Stimulated activated CD4-positive, alpha-beta T cell treated with anti-CD3 and anti-CD28 coated beads, Interleukin-12 subunit alpha, Interleukin-12 subunit beta, amount 100 ng/mL, for 48 hours (primary cell): ENCODE results near the gene PDLIM3.
"Not testable (repeated sequence)": the region's sequence is repeated elsewhere in the genome, so short reads cannot be mapped to it uniquely, and the experiment has no call there.

Experiments used
- DNase-seq, 3 donors: peaks; one replicate each; pipeline ENCODE4 v3.0.0-alpha.2; 2020; ENCODE audit warnings: low read depth in 2 of 3, low spot score in 1 of 3

Gene PDLIM3

GRCh38 chr4:185554365-185555126 is 19.2 kb upstream of the PDLIM3 start:
- DNase-seq, result no peak

GRCh38 chr4:185552254-185552653 is 16.9 kb upstream of the PDLIM3 start:
- DNase-seq, result no peak

DNA sequence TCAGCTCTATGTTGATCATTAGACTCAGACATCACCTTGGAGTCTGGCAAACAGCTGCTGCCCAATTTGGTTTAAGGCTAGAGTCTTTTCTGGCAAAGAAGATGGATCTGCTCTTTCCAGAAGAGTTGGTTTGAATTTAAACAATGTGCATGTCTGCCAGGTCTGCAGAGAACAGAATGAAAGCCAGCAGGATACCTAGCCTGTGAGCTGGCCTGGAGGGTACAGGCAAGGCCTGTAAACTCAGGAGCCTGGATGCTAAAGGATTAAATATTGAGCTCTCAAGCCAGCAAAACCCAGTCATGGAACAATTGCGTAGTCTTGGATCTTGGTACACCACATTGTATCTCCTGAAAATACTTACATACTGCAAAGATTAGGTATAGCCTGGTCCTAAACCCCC is 15.6 kb upstream of the PDLIM3 start:
- no peak for DNase-seq

DNA sequence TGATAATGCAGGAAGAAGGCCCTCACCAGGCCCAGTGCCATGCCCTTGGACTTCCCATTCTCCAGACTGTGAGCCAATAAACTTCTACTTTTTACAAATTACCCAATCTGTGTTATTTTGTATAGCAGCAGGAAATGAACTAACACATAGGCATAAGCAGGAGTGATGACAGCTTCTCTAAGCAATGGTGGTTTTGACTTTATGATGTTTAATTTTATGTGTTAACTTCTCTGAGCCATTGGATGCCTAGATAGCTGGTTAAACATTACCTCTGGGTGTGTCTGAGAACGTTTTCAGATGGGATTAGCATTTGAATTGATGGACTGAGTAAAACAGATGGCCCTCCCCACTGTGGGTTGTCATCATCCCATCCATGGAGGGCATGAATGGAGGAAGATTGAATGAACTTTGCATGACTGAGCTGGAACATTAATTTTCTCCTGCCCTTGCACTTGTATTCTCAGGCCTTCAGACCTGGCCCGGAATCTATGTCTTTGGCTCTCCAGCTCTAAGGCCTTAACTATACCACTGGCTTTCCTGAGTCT is 13.9 kb upstream of the PDLIM3 start:
- no peak for DNase-seq

DNA sequence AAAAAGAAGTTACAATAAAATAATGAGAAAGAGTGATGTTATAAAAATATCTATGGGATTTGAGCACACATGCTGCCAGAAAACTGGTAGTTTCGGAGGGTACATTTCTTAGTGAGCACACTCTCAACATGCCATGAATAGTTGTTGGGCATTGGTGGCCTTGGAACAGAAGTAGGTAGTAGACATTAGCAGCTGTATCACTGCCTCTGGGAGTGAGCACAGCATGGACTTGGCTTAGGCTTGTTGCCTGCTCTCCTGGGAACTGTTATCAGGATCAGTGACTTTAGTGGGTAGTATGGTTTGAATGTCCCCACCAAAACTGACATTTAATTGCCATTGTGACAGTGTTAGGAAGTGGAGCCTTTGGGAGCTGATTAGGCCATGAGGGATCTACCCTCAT is 13.3 kb upstream of the PDLIM3 start:
- no peak for DNase-seq

- DNase-seq, result no peak
Observed at GRCh38 chr4:185546335-185546734, 11.0 kb upstream of the PDLIM3 start.

DNA sequence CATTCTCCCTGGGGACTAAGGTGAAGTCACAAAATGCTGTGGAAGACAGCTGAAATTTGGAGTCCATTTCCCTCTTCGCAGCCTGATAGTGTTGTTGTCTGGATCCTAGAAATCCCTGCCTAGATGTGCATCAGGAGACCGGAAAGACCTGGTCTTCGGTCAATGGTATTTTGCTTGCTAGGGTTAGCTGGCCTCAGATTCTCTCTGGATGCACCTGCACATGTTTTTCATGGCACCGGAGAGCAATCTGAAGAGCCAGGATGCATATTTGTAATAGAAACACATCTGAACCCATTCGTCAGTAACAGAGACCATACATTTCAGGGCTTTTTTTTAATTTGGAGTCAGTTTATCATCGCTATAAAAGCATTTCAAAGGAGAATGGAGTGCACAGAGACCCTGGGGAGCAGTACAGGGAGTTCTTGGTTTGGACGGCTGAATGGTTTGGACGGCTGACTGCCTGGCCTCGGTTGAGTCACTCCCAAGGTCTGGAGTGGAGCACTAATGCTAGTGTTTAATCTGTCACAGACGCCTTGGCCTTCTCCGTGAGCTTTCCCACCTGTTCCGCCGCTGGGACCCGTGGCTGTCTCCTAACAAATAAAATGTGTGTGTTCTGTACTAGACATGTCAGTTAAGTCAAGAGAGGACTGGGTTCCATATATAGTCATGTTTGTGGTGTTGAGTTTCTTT is 7.5 kb upstream of the PDLIM3 start:
- DNase-seq, result no peak

GRCh38 chr4:185541251-185541727 is 6.0 kb upstream of the PDLIM3 start:
- DNase-seq, result no peak

DNA sequence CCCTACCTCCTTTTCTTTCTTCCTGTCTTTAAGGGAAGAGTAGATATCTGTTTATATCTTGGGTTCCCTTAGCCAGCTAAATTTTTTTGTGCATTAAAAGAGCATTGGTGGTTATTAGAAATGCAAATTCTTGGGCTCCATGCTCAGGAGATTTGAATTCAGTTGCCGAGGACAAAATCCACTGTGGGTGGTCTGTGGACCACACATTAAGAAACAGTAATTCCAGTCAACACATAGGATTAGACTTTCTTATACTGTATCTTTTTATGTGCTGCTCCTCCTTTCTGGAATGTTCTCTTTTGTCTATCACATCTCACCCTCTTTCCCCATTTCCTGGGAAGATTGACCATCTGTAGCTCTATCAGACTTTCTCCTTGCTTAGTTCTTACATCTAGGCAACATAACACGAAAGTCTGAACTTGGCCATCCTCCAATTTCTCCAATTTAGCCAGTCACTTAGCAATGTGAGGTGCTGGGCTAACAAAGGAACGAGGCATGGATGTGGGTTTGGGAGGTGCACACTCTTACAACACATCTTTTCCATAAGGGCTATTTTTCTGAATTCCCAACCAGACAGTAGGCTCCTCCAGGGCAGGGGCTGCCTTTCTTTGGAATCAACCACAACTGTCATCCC is 5.3 kb upstream of the PDLIM3 start:
- no peak for DNase-seq

DNA sequence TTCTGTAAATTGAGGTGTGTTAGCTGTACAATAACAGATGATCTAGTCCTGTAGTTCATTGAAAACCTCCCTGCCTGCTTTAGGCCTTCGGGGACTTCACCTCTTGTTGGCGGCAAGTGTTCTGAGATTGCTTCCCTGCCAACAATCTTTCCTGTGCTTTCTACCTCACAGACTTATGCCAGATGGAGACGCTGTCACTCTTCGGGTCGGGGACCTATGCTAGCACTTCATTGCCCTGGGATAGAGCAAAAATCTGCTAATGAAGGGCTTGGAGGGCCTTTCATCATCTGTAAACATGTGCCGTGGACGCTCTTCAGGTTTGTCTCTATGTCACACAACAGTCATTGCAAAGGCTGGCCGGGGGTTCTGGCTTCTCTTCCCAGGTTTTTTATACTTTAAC is 4.7 kb upstream of the PDLIM3 start:
- DNase-seq, result no peak

DNA sequence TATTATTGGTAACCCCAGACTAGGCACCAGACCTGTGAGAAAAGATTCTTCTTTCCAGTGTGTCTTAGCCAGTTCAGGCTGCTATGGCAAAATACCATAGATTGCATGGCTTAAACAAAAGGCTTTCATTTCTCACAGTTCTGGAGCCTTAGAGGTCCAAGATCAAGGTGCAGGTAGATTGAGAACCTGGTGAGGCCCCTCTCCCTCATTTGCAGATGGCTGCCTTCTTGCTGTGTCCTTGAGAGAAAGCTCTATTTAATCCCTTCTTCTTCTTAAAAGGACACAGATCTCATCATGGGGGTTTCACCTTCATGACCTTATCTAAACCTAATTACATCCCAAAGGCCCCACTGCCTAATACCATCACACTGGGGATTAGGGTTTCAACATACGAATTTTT is 3.5 kb upstream of the PDLIM3 start:
- DNase-seq, result no peak

DNA sequence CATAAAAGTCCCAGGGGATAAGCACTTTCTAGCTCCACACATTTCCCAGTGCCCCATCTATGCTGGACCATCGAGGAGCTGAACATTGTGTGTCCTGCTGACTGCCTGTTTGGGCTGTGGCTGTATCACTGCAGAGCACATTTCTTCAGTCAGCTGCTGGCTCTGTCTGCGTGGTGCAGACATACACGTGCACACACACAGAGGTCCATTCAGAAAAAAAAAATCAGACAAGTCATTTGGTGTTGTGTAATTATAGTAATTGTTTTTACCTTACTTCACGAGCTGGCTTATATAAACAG is 1.1 kb upstream of the PDLIM3 start:
- DNase-seq, result no peak

DNA sequence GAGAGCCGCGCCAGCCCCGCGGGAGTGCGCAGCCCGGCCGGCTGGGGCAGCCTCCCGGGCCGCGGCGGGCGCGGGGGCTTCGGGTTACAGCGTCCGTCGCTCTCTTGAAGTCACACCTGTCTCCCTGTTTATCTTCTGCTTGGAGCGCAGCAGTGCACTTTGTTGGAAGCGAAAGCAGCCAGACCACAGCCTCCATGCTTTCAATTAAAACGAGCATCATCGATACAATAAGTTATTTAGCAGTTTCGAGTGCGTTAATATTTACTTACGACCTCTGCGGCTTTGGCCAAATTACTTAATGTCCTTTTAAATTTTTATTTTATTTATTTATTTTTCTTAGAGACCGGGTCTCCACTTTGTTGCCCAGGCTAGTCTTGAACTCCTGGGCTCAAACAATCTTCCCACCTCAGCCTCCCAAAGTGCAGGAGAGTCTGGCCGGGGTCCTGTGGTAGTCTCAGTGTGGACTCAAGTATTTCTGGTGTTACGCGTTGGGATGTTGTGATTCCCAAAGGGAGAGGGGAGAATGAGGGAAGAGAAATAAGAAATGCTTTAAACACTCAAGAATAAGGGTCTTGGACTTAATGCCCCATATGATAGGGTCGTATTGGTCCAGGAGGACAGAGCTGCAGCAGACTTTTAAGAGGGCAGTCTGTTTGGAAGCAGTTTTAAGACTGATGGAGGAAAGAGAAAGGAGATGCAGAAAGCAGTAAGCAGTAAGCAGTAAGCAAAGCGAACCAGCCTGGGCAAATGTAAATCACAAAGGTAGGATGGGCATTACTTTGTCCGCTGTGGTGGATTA is 504 bp upstream of the PDLIM3 start:
- DNase-seq, result no peak

DNA sequence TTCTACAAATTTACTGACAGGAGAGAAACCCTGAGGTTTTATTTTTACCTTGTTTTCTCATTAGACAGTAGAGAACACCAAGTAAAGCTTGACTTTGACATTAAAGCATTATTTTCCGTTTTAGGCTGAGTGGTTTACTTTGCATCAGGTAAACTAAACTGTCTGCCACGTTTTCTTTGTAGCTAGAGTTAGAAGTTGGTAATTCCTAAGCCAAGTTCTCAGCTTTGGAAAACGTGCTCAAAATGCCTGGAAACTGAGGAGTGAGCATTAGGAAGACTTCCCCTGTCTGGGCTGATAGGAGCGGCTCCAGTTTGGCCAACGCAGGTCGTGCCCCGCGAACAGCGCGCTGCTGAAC is 819 bp downstream of the PDLIM3 start:
- DNase-seq, result no peak

DNA sequence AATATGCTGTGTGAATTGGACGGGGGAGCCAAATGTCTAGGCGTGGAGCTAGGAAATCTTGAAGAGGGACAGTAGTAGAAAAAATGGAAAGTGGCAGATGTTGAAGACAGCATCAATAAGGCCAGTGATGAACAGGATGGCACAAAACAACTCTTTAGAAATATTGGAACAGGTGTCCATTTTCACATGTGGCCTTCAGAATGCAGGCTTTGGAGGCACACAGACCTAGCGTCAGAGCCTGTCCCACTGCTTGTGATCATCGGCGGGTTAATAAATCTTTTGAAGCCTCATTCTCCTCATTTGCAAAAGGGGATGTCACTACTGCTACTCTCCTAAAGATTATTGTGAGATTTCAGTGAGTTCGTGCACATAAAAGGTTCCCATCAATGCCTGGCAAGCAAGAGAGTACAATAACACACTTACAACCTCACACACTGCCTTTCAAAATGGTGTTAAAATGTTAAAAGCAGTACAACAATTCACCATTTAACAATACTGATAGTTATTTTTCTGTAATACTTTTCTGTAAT is 2.4 kb downstream of the PDLIM3 start:
- DNase-seq, result no peak

DNA sequence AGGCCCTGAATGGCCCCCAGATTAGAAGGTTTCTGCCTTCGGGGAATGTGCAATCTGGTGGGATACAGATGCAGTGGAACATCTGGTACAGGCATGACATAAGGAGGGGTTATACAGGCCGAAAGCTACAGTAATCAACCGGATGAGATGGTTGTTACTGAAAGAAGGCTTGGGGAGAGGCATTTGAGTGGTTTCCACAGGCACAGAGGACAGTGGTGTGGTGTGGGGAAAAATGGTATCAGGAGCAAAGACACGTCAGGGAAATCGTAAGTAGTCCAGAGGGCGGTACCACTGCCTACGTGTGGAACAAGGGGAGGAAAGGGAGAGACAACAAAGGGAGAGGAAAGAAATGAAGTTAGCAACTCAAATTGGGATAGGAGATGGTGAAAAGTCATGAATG is 3.0 kb downstream of the PDLIM3 start:
- DNase-seq, result no peak

GRCh38 chr4:185531654-185532053 is 3.7 kb downstream of the PDLIM3 start:
- DNase-seq, result not testable (repeated sequence)

DNA sequence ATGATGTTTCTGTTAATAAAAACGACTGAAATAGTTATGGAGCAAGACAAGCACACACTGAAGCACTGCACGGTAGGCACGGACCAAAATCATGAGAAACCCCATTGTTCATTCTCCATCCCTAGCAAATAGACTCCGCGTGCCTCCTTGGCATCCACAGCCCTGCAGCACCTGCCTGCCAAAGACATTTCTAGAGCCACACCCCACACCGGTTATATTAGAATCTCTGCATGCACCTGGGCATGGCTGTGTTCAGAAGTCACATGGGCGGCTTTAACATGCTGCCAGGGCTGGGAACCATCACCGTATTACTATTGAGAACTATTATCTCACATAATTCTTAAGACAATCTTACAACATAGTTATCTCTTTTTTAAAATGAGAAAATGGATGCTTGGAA is 5.9 kb downstream of the PDLIM3 start:
- DNase-seq, result no peak

DNA sequence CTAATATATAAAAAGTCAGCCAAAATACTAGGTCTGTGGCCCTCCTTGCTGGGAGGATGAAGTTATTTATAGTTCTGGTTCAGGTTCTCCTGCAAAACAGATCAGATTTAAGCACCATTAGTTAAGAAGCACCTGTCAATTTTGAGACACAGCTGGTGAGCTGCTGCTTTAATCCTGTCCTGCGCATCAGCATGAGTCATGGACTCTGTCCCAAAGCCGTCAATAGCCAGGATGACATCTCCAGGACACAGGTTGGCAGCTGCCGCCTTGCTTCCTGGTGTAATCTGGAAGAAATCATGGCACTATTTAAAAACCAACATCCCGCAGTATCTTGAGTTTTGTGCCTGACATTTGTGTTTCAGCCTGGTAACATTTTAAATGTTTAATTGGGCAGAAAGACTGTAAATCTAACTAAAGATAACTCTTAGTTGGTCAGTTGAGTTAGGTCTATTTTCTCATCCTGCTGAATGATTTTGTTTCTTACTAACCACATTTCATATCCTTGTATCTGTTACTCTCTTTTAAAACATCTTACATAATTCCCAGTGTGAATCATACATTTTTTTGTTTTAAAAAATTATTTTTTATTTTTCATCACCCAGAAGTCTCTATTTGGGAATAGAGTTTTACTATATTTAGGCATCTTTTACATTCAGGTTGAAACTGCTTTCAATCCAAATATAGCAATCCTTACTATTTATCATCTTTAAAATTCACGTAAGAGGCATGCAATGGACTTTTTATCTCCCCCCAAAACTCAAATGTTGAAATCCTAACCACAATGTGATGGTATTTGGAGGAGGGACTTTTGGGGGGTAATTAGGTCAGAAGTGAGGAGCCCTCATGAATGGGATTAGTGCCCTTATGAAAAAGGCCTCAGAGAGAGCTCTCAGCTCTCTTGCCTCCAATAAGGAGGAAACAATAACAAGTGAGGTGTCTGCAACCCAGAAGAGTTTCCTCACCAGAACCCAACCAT is 10.1 kb downstream of the PDLIM3 start:
- DNase-seq, result no peak

GRCh38 chr4:185523862-185524261 is 11.4 kb downstream of the PDLIM3 start:
- no peak for DNase-seq
